Nucleus accumbens (tissue), 56 donors: ENCODE data around the gene CARS1.

Source experiments
- DNase-seq, 56 donors: peaks; one replicate each; lab custom pipeline; 2025; lab: John Stamatoyannopoulos, UW

Gene CARS1

DNA sequence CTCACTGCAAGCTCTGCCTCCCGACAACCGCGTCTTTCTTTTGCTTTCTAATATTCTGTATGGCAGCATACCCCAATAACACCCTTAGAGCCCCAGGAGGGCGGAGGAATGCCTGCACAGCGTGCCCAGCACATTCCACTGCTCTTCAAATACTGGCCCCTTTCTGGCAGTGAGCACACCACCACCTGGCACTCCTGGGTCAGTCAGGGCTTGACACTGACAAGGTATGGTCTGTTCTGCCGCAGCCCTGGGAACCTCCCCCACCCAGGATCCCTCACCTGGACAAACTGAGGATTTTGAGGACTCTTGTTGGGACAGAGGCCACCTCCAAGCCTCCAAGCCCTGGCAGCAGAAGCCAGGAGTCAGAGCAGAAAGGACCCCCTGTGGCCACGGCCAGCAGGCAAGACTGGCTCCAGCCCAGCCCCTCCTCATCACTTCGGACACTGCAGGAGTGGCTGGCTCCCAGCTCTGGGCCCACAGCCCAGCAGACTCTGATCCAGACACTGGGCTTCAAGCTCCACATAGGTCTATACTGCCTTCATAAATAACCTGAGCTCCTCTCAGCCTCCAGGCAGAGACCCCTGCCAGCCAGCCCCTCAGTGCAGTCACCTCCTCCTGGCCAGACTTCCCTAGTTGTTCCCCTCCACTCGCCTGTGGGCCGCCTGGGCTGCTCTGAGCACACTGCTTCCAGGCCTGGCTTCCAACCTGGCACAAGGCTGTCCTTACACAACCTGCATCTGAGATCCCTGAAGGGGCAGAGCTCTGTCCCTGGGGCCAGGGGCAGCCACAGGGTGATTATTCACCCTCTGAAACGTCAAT, 14.5 kb downstream of the CARS1 start:
- peak in 4 of 56 donors; percentile 21 to 32 (median 28) for DNase-seq

GRCh38 chr11:3041699-3042441, 15.4 kb downstream of the CARS1 start:
- DNase-seq, result no peak

DNA sequence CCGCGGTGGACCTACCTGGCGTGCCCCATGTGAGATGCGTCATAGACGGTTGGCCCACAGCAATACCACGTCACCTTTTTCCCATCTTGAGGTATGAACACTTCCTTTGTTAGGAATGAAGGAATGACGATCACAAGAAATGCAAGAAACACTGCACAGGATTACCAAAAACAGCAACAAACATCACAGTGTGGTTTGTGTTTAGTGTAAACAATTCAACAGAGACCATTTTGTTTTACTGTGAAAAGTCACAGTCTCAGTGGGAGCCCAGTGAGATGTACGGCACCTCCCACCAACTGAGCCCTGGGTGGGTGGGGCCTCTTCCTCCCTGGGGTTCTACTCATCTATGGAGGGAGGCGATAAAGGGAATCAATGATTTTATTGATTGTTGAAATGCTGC, 16.3 kb downstream of the CARS1 start:
- DNase-seq, result no peak

- no peak for DNase-seq
Measured at GRCh38 chr11:3037945-3038271, 19.3 kb downstream of the CARS1 start.

DNA sequence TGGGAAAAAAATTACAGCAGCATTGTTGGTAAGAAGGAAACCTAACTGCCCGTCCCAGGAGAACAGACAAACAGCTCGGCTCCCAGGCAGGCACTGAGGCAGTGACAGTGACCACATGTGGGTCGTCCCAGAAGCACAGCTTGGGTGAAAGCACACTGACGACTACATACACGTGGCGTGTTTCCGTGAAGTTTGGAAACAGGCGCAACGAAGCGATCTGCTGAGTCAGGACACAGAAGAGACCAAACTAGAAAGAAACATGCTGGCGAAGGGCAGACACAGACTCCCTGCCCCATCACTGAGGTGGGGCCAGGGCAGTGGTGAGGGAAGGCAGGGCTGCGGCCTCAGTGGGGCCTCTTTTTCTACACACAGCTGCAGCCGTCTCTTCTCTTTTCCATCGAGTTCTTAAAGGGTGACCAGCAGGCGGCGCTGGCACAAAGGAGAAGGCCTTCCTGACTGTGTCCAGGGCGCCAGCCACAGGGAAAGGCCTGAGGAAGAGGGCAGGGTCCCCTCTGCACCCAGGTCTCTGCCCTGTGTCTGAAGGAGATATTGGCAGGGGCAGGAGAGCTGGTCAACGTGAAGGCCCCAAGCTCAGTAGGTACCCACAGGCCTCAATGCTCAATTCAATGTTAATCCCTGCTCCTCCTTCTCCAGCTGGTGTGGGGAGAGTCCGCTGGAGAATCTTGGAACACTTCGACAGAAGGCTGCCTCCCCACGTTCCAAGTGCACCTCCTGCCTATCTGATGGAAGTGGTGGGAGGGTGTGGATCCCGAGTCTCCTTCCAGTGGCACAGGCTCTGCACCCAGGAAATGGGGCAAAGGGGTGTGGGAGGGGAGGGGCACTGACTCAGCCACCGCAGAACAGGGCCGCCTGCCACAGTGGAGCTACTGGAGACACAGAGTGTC, 19.9 kb downstream of the CARS1 start:
- DNase-seq, result peak in 50 of 56 donors; percentile 24 to 90 (median 66)

DNA sequence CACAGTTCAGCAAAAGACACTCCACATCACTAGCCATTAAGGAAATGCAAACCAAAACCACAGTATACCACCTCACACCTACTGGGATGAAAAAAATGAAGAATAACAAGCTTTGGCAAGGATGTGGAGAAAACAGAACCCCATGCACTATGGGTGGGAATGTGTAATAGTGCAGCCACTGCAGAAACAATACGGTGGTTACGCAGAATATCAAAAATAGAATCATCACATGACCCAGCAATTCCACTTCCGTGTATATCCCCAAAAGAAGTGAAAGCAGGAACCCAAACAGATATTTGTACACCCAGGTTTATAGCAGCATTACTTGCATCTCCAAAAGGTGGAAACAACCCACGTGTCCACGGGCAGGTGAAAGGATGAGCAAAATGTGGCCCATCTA, 20.8 kb downstream of the CARS1 start:
- no peak for DNase-seq

- no peak for DNase-seq
Measured at GRCh38 chr11:3035333-3035732, 21.9 kb downstream of the CARS1 start.

GRCh38 chr11:3030289-3031070, 26.7 kb downstream of the CARS1 start:
- no peak for DNase-seq

- no peak for DNase-seq
Measured at GRCh38 chr11:3028813-3029212, 28.4 kb downstream of the CARS1 start.

GRCh38 chr11:3026803-3027202, 30.4 kb downstream of the CARS1 start:
- DNase-seq, result no peak

GRCh38 chr11:3022982-3023381, 34.2 kb downstream of the CARS1 start:
- no peak for DNase-seq

DNA sequence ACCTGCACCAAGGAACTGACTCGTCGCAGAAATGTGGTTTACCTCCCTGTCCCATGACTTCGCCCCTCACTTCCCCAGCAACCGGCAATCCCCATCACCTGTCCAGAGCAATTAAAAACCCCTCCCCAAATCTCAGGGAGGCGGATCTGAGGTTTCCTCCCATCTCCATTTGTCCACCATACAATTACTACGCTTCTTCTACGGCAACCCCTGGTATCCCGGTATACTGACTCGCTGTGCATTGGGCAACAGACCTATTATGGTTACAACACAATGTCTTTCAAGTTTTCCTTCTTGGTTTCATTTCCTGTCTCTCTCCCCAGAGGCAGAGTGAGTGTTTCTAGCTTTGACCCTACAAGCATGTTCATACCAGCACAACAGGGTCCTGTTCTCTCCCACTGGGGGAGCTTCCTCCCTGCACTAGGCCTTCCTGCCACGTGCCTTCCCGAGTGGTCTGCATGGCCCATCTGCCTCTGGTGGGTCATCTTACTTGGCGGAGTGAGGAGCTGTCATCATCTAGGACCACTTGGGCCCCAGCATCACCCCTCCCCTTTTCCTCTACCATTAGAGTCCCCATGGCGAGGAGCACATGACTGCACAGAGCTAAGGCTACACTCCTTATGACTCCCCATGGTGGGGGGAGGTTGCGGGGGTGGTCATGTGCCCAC, 34.8 kb downstream of the CARS1 start:
- DNase-seq, result no peak

DNA sequence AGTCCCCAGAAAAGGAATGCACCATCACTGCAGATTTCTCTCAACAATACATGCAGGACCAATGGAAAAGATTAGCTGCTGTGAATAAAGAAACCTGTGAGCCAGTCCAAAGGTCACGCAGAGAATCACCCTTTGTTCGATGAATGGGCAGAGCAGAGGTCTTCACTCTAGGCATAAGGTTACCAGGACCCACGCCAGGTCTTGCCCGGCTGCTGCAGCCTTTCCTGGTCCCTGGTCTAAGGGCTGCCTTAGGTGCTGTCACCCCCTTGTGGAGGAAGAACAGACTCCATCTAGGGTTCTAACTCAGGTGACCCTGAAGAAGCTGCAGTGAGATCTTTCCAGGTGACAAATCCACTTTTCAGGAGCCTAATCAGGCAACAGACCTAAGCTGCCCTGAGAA, 36.1 kb downstream of the CARS1 start:
- peak in 28 of 56 donors; percentile 12 to 64 (median 34) for DNase-seq

GRCh38 chr11:3020011-3020410, 37.2 kb downstream of the CARS1 start:
- no peak for DNase-seq

DNA sequence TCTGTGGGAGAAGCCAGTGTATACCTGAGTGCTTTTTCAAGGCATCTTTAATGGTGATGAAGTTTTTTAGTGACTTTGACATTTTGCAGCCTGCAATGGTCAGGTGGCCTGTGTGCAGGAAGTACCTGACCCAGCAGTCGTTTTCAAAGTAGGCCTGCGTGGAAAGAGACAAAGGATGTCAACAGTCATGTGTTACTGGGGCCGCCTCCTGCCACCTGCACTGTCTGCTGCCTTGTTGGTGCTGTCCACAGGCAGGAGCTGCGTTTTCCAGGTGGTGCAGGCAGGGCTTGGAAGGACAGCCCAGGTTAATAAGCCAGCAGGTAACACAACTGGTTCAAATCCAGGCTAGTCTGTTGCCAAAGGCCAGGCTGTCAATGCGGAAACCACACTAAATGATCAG, 38.6 kb downstream of the CARS1 start:
- no peak for DNase-seq

- DNase-seq, result no peak
Measured at GRCh38 chr11:3016861-3017260, 40.4 kb downstream of the CARS1 start.

DNA sequence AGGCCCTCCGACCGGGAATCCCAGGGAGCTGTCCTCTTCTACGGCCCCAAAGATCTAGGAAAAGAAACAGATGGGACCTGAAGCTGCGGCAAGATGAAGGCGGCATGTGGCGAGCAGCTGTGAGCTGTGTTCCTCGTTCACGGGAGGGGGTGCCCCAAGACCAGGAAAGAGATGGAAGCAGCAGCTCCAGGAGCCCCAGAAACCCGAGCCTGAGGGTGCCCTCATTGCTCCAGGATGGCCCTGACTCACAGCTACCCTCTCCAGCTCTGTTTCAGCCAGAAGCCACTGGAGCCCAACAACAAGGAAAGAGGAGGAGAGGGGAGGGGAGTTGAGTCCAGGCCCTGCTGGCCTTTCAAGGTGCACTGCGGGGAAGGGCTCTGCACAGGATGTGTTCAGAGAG, 41.4 kb downstream of the CARS1 start:
- DNase-seq, result no peak

DNA sequence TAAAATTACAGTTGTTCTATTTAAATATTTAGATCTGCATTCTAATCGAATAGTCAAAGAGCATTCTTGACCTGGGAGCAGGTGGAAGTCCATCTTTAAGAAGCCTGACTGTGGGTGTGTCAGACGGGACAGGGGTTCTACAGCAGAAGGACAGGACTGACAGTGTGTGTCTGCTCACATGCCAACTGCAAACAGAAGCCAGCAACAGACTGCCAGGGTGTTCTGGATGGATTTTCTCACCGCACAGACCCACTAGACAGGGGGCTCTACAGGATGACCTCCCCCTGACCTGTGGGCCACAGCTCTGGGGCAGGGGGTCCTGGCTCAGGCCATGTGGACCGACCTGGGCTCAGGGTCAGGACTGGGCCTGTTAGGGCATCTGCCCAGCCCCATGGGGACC, 42.3 kb downstream of the CARS1 start:
- no peak for DNase-seq

GRCh38 chr11:3014057-3014938, 42.9 kb downstream of the CARS1 start:
- peak in 1 of 56 donors; percentile 23 for DNase-seq
